A673 (cell line): ENCODE results near the gene OLA1. TPM values are rescaled to one million over a fixed set of nuclear protein-coding genes. Genes with fewer than 3 reads are reported as not detected.

Experiments used
- BruUV-seq: library from RNA; stranded (reverse); fragments of 400-500 nt; replicated peaks from 2 replicates; lab custom pipeline; 2021; lab: Mats Ljungman, UMichigan
- CTCF ChIA-PET: fragments of 300-600 bp; sonication (Branson Sonifier 250); formaldehyde crosslinking; loops from one replicate; lab custom pipeline; 2022; ENCODE audit warnings: antibody characterized with exemption; lab: Charles Lee
- POLR2A ChIA-PET: fragments of 300-600 bp; sonication (Branson Sonifier 250); formaldehyde crosslinking; loops from one replicate; lab custom pipeline; 2022; ENCODE audit warnings: antibody characterized with exemption; ENCODE audit not compliant: low non-redundant PET; lab: Charles Lee
- DNase-seq: peaks from one replicate; pipeline ENCODE4 v3.0.0-alpha.2; 2015; ENCODE audit warnings: low spot score
- H3K27ac ChIP-seq: fragments of 200-600 bp; sonication (generic); 2 replicates; pipeline ENCODE4 v1.5.1; 2016; ENCODE audit warnings: mixed run types, low read depth, mild to moderate bottlenecking, mixed read lengths, antibody characterized with exemption, low read length; ENCODE audit not compliant: poor library complexity, severe bottlenecking
- H3K27me3 ChIP-seq: fragments of 200-600 bp; sonication (generic); replicated peaks from 2 replicates; pipeline ENCODE4 v1.6.1; 2017; ENCODE audit warnings: mixed run types, low read depth, mild to moderate bottlenecking, mixed read lengths, antibody characterized with exemption, low read length; ENCODE audit not compliant: insufficient read depth, poor library complexity
- H3K36me3 ChIP-seq: fragments of 200-600 bp; sonication (generic); 2 replicates; pipeline ENCODE4 v1.6.1; 2016; ENCODE audit warnings: mixed run types, mild to moderate bottlenecking, mixed read lengths, antibody characterized with exemption, low read length; ENCODE audit not compliant: insufficient read depth, poor library complexity, severe bottlenecking
- H3K4me1 ChIP-seq: fragments of 200-600 bp; sonication (generic); 2 replicates; pipeline ENCODE4 v1.6.1; 2017; ENCODE audit warnings: mixed run types, mild to moderate bottlenecking, mixed read lengths, antibody characterized with exemption, low read length; ENCODE audit not compliant: insufficient read depth, poor library complexity, severe bottlenecking
- H3K4me3 ChIP-seq: fragments of 200-600 bp; sonication (generic); 2 replicates; pipeline ENCODE4 v1.5.1; 2016; ENCODE audit warnings: low read depth, mixed run types, mild to moderate bottlenecking, mixed read lengths, low read length; ENCODE audit not compliant: poor library complexity, severe bottlenecking
- H3K9me3 ChIP-seq: fragments of 200-600 bp; sonication (generic); 2 replicates; pipeline ENCODE4 v1.6.1; 2016; ENCODE audit warnings: mixed run types, low read depth, mild to moderate bottlenecking, mixed read lengths, antibody characterized with exemption, low read length; ENCODE audit not compliant: poor library complexity, severe bottlenecking
- CTCF ChIP-seq: fragments of 300-800, 200-600 bp; sonication (generic); conservative IDR thresholded peaks from 2 replicates; pipeline ENCODE4 v1.5.1; 2017; ENCODE audit warnings: low read depth, mild to moderate bottlenecking, antibody characterized with exemption, low read length, moderate library complexity, mixed read lengths
- EZH2 ChIP-seq: fragments of 200-600 bp; sonication (generic); IDR thresholded peaks from 2 replicates; pipeline ENCODE4 v1.6.1; 2017; ENCODE audit warnings: borderline replicate concordance, low read depth, mild to moderate bottlenecking, mixed read lengths, antibody characterized with exemption, low read length; ENCODE audit not compliant: poor library complexity, severe bottlenecking
- intact Hi-C: fragments of 100-400 bp; cut with micrococcal nuclease; formaldehyde crosslinking; loops from one replicate; pipeline ENCODE4 v1.10.0; 2022; ENCODE audit not compliant: unreplicated experiment
- total RNA-seq: library from RNA; stranded (reverse); gene quantifications from 2 replicates; pipeline ENCODE4 v1.2.3, GENCODE V29; 2021

Gene OLA1
- total RNA-seq, 1 experiment from 2014 or later, result 174 TPM

GRCh38 chr2:174219321-174219720, 29.0 kb downstream of the OLA1 start:
- no peaks in the 10 kb centered on the region for H3K9me3 ChIP-seq
- H3K27ac ChIP-seq, result no peak overlapping the region
- peaks cover 3% of the 10 kb centered on the region for H3K4me1 ChIP-seq
- TF ChIP-seq EZH2 (no peak), CTCF (no peak)
- no peaks in the 10 kb centered on the region for H3K27me3 ChIP-seq
- peaks cover 16% of the 10 kb centered on the region for H3K36me3 ChIP-seq
- BruUV-seq, result no TSS peak
- ChIA-PET CTCF (no interaction called here), POLR2A (interaction anchor here (0.7 kb wide), 1 partner anchor 30 kb away, joined by 7 read pairs; no protein-coding TSS in a partner anchor)
- no peak overlapping the region for H3K4me3 ChIP-seq
- DNase-seq, result no peak
- intact Hi-C loops, result no loop called here

- ChIA-PET POLR2A (interaction anchor here (0.7 kb wide), 1 partner anchor 29 kb away, joined by 7 read pairs; no protein-coding TSS in a partner anchor), CTCF (no interaction called here)
- H3K36me3 ChIP-seq, result peaks cover 16% of the 10 kb centered on the region
- no peak overlapping the region for H3K4me3 ChIP-seq
- H3K27ac ChIP-seq, result no peak overlapping the region
- no peaks in the 10 kb centered on the region for H3K27me3 ChIP-seq
- TF ChIP-seq CTCF (no peak), EZH2 (no peak)
- H3K4me1 ChIP-seq, result peaks cover 3% of the 10 kb centered on the region
- no peaks in the 10 kb centered on the region for H3K9me3 ChIP-seq
- no TSS peak for BruUV-seq
- no peak for DNase-seq
- intact Hi-C loops, result no loop called here
Observed at GRCh38 chr2:174218773-174219172, 29.6 kb downstream of the OLA1 start.

- Histone ChIP-seq H3K27me3 (no peaks in the 10 kb centered on the region), H3K36me3 (peaks cover 13% of the 10 kb centered on the region), H3K27ac (no peak overlapping the region), H3K9me3 (no peaks in the 10 kb centered on the region), H3K4me3 (no peak overlapping the region), H3K4me1 (peaks cover 3% of the 10 kb centered on the region)
- no peak for TF ChIP-seq EZH2
- TF ChIP-seq CTCF, result no peak
- DNase-seq, result no peak
- ChIA-PET POLR2A (no interaction called here), CTCF (no interaction called here)
- BruUV-seq, result TSS peak; percentile 6
- intact Hi-C loops, result no loop called here
Observed at GRCh38 chr2:174217869-174218268, 30.5 kb downstream of the OLA1 start.
